HPDE6-E6E7 (cell line): ENCODE results near the gene TMEM150B.

Experiments used
- DNase-seq: peaks from one replicate; pipeline ENCODE4 v3.0.0; 2011; ENCODE audit warnings: missing footprints; ENCODE audit errors: extremely low spot score

TMEM150B gene

DNA sequence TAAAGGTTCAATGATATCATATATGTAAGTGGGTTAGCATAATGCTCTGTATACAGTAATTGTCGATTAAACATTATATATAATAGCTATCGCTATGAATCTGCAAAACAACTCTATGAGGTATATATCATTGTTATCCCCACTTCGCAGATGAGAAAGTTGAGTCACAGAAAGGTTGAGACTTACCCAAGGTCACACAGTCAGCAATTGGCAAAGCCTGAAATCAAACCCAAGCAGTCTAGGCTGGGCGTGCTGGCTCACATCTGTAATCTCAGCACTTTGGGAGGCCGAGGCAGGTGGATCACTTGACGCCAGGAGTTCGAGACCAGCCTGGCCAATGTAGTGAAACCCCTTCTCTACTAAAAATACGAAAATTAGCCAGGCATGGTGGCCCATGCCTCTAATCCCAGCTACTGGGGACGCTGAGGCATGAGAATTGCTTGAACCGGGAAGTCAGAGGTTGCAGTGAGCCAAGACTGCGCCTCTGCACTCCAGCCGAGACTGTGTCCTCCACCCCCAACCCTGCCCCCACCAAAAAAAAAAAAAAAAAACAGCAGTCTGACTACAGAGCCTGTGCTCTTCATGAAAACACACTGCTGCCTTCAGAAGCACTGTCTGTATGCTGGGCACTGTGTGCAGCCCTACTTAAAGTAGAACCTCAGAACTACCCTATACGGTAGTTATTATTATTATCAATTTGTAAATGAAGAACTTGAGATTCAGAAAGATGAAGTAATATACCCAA is 46.6 kb downstream of the TMEM150B start:
- no peak for DNase-seq

DNA sequence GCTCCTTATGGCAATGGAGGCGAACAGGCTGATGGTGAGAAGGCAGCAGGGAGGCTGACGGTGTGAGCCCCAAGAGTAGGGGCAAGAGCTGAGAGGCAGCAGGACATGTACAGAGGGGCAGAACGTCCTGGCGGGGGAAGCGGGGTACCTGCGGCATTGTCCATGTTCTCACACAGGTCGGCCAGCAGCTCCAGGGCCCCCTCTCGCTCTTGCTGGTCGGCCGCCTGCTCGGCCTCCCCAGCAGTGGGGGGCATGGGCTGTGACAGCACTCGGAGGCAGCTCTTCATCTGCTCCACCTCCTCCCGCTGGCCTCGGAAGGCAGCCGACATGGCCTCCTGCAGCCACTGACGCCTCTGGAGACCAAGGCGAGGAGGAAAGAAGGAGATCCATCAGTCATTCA is 47.6 kb downstream of the TMEM150B start:
- DNase-seq, result no peak

DNA sequence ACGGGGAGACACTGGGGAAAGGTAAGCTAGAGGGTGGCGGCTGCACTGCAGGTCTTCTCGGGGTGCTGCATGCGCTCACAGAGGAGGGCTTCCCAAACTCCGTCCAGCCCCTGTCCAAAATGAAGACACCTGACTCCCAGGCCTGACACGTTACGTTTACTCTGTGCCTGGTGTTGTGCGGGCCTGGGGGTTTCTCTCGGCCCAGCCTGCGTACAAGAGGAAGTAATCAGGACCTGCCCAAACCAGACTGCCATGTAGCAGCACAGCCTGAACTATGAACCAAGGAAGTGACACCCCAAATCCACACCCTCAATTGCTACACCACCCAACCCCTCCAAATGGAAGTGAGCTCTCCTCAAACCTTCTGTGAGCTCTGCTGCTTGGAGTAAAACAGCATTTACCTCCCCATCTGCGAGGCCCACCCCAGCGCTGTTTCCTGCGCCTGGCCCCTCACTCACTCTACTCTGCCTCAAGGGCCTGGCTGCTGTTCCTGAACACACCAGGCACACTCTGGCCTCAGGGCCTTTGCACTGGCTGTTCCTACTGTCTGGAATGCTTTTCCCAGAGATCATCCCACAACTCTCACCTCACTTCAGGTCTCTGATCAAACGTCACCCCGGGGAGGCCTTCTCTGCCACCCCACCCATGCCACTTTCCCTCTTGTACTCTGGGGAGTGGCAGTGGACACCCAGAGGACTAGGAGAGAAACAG is 48.3 kb downstream of the TMEM150B start:
- DNase-seq, result no peak

DNA sequence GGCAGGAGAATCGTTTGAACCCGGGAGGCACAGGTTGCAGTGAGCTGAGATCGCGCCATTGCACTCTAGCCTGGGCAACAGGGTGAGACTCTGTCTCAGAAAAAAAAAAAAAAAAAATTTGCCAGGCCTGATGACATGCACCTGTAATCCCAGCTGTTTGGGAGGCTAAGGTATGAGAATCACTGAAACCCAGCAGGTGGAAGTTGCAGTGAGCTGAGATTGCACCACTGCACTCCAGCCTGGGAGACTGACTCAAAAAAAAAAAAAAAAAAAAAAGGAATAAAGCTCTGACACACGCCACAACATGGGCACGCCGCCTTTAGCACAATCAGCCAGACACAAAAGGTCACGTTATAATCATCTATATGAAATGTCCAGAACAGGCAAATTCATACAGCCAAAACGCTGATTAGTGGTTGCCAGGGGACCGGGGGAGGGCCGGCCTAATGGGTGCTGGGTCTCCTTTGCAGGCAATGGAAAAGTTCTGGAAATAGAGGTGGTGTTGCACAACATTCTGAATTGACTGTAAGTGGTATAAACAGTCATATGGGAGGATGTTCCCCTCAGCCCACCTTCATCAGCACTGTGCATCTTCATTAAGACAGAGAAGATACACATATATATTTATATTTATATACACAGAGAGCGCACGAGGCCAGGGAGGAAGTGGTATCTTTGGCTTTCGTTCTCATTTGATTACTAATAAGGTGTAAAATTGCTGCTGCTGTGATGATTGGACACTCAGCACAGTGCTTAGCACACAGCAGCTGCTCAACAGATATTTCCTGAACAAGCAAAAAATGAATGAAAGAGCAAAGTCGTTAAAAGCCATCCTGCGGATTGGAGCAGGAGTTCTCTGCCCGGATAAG is 49.1 kb downstream of the TMEM150B start:
- DNase-seq, result no peak

DNA sequence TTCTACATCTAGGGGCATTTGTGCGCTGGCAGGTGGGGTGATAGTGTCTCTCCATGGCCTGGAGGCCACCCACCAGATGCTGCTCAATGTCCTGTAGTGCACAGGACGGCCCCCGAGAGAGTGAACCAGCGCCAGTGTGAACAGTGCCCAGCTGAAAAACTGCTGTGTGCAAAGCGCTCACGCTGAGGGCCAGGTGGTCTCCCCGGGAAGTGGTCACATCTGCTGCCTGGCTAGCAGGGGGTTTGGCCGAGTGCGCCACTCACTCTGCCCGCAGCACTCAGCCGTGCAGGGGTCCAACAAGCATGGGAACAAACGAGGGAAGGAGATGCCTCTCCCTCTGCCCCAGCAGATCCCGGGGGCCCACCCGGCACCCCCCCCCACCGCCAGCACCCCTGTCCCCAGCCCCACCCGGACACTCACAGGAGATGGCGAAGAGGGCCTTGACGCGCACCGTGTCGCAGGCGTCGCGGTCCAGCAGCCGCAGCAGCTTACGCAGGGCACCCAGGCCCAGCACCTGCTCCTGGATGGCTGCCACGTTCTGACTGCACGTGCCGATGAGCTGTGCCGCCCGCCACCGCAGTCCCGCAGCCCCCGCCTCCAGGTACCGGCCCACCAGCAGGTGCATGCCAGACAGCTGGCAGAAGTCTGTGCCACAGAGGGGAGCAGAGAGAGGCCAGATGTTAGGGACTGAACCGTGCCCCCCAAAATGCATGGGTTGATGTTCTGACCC is 51.0 kb downstream of the TMEM150B start:
- no peak for DNase-seq

DNA sequence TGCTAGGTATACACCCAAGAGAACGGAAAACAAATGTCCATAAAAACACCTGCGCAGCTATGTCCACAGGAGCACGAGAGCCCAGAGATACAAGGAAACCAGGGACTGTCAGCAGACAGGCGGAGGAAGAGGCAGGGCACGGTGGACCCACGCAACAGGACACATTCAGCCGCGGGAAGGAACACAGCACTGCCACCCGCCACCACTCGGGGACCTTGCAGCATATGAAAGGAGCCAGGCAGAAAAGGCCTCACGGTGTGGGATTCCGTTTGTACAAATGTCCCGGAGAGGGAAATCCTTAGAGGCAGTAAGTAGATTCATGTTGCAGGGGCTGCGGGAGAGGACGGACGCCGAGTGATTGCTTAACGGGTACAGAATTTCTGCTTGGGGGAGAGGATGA is 53.0 kb downstream of the TMEM150B start:
- no peak for DNase-seq

DNA sequence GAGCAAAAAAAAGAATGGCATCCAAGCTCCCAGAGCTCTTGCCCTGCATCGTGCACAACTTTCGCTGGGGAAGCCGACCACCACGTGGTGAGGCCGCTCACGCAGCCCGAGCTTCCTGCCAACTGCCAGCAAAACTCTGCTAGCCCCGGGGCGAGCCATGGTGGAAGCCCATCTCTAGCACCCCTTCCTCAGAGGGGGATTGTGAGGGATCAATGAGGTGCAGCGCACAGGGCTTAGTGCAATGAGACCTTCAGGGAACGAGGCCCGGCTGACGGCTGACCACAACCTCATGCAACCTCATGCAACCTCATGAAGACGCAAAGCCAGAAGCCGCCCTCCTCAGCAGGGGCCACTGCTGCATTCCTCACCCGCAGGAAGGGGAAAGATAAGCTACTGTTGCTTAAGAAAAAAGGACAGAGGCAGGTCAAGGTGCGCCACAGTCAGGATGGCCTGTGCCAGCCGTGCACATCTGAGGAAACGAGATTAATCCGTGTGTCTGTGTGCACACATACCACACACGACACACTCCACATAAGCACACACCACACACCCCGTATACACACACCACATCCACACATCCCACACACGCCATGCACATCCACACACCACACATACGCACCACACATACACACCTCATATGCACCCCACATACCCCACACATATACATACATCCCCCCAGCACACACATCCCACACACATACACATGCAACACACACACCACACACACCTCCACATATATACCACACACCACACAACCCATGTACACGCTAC is 54.8 kb downstream of the TMEM150B start:
- DNase-seq, result no peak

DNA sequence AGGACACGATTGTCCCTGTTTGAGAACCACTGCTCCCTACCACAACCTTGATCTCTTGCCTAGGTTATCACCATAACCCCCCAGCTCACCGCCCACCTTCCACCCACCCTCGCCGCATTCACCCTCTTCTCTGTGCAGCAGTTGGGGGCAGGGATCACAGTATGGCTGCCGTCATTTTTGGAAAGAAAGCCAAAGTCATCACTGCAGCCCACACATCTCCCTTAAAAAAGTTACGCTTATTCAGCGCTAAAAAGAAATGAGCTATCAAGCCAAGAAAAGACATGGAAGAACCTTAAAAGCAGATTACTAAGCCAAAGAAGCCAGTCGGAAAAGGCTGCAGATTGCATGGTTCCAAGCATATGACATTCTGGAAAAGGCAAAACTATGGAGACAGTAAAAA is 55.8 kb downstream of the TMEM150B start:
- no peak for DNase-seq

DNA sequence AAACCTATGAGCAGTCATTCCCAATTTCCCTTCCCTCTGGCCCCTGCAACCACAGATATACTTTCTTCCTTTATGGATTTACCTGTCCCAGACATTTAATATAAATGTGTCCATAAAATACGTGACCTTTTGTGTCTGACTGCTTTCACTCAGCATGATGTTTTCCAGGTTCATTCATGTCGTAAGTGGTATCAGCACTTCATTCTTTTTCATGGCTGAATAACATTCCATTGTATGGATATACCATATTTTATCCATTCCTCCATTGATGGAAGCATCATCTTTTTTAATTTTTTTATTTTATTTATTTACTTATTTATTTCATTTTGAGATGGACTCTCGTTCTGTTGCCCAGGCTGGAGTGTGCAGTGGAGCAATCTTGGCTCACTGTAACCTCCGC is 58.3 kb downstream of the TMEM150B start:
- DNase-seq, result no peak

DNA sequence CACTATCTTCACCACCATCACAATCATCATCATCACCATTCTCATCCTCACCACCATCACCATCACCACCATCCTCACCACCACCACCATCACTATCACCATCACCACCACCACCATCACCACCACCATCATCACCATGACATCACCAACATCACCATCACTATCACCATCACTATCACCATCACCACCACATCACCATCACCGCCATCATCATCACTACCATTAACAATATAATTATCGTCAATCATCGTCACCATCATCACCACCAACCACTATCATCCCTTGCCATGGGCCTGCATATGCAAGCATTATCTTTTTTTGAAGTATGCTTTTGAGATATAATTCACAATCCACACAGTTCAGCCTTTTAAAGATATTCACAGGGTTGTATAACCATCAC is 58.7 kb downstream of the TMEM150B start:
- no peak for DNase-seq

DNA sequence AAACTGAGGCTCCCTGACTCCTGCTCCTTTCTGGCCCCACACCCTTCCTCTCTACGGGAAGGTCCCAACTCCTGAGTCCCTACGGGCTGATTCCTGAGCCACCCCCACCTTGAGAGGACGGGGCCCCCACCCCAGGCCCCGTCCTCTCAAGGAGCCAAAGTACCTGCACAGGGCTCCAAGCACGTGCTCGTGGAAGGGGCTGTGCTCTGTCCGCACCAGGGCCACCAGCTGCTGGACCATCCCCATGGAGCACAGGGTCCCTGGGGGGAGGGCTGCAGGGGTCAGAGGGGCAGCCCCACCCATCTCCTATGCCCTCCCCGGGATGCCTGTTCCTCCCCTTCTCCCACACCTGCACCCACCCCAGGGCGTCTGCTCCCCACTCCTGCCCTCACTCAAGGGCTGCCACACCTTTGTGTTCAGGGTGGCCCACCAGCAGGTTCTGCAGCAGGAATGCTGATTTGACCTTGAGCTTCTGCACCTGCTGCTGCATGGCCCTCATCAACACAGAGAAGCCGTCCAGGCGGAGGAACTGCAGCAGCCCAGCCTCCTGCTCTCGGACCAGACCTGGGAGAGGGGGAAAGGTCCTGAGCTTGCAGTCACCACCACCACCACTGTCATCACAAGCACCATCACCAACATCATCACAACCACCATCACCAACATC is 59.3 kb downstream of the TMEM150B start:
- no peak for DNase-seq

DNA sequence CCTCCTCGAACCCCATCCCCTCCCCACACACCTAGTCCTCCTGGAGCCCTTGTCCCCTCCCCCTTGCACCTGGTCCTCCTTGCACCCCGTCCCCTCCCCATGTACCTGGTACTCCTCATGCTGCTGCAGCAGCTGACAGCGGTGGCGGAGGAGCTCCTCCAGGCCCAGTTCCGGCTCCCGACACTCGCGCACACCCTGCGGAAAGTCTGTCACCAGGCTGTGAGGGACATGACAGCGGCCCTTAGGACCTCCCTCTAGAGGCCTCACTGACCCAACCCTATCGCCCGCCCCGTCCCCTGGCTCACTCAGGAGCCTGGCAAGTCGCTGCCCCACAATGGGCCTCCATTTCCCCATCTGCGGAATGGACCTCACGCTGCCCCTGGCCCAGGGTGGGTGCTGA is 60.0 kb downstream of the TMEM150B start:
- DNase-seq, result no peak

DNA sequence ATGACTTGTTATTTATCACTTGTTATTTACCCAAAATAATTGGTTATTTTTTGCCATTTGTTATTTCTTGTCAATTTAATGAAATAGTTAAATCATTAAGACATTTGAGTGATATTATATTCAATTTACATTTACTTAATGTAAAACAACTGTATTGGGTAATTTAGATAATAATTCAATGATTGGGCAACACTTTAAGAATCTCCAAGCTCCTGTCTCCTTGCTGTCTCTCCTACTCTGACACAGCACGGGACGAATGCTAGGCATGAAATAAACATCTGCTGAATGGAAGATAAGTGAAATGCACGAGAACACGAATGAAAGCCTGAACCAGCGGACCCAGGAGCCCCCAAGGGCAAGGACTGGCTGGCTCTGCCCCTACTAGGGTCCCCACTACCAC is 60.6 kb downstream of the TMEM150B start:
- no peak for DNase-seq
